ENCODE results near the gene UNG.
A peak's percentile ranks its signal among the peaks of the same experiment; 100 is the strongest.

UNG gene

DNA sequence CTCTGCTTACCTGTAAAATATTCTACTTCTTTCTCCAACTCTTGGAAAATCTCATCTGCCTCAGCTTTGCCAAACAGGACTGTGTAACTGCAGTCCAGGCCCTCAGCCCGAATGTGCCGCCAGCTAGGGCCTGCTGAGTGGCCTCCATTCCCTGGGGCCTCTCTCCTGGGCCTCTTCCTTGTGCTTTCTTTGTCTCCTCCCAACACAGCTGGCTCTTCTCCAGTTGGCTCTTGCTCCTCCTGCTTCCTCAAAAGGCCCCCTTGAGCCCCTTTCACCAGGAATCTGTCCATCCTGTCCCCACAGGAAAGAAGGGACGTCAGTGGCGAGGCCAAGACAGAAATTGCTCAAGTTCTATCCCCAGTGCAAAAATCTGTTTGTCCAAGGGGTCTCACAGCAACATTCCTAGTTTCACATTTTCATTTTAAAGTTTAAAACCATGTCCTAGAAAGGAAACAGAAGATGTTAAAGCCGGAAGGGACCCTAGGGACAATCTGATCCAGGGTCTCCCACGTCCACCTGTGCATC is 4.8 kb upstream of the UNG start:
- DNase-seq, result no peak

DNA sequence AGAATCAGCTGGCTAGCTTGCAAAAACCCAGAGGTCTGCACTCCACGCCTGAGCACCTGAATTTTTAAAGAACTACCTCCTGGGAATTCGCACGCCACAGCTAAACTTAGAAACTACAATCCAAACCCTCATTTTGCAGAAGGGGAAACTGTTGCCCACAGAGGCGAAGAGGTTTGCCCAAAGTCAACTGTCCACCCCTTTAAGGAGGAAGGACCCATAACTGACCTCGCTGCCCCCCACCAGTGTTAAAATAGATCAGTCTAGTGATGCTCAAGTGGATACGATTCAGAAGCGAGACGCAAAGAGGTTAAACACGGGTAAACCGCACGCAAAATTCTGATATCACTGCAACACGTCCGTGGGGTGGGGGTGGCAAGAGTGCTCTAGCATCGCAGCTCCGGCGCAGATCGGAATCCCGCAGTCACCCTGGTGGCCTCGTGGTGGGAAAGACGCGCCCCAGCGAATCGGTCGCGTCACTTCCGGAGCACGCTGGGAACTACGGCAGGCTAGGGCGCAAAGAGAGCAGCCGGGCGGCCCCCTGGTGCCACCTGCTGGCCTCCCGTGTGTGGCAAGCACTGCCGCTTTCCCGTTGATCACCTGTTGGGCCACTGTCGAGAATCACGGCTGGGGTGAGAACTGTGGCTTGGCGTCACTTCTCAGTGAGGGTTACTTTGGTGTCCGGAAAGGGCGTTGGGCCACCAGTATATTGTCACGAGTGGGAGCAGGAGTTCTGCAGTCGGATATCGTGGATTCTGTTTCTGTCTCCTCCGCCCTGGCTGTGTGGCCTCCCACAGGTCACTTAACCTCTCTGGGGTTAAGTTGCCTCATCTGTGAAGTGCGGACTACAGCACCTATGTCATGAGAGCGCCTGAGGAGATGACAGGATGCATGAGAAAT is 4.1 kb upstream of the UNG start, which contains the start of gene ALKBH2:
Gene ALKBH2, minus strand, starts transcription at position 451 of the 897 bp plus-strand sequence. CDS start 686 bp downstream, outside the sequence.
- peak; percentile 91 for DNase-seq

DNA sequence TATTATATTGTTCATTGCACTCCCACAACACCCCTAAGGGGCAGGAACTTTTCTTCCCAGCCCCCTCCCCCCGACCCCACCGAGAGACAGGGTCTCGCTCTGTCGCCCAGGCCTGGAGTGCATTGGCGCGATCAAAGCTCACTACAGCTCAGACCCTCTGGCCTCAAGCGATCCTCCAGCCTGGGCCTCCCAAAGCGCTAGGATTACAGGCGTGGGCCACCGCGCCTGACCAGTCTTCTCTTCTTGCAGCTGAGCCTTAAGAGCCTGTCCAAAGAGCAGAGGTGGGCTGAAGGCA is 310 bp upstream of the UNG start:
- no peak for DNase-seq

DNA sequence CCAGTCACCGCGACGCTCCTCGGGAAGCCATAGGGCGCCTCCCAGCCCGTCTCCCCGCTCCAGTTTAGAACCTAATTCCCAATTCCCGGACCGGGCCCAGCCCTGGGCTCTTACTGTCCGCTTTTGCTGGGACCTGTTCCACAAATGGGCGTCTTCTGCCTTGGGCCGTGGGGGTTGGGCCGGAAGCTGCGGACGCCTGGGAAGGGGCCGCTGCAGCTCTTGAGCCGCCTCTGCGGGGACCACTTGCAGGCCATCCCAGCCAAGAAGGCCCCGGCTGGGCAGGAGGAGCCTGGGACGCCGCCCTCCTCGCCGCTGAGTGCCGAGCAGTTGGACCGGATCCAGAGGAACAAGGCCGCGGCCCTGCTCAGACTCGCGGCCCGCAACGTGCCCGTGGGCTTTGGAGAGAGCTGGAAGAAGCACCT is 797 bp downstream of the UNG start:
- DNase-seq, result peak; percentile 58

DNA sequence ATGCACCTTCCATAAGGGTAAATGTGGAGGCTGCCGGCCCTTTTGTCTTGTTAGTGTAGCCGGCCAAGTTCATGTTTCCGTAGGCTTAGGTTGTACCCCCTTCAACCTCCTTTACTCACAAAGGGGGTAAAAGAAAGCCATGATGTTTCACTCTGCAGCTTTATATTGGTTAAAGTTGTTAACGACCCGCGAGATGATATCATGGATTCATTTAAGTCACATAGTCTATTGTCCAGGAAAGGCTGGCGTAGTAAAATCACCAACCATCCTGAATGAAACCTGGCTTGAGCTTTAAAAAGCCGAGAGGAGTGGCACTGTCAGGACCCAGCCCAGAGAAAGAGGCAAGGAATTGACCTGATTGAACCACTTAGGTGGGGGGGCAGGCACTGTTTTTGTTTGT is 1.3 kb downstream of the UNG start:
- DNase-seq, result no peak

DNA sequence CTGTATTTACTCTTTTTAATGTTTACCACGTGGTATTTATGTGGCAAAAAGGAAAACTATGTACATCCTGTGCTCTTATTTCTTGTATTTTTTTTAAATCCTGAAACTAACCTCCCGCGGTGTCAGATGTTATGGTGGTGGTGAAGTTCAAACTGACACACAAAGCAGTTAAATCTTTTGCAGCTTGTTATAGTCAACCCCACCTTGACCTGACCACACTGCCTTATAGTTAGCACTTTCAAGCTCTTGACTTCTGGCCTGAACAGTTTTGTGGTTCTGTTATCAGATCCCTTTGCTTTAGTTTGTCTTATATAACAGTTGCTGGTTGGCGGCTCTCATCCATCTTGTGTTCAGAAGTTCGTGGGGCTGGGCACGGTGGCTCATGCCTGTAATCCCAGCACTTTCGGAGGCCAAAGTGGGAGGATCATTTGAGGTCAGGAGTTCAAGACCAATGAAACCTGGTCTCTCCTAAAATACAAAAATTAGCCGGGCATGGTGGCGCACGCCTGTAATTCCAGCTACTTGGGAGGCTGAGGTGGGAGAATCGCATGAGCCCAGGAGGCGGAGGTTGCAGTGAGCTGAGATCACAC is 2.1 kb downstream of the UNG start:
- DNase-seq, result no peak

DNA sequence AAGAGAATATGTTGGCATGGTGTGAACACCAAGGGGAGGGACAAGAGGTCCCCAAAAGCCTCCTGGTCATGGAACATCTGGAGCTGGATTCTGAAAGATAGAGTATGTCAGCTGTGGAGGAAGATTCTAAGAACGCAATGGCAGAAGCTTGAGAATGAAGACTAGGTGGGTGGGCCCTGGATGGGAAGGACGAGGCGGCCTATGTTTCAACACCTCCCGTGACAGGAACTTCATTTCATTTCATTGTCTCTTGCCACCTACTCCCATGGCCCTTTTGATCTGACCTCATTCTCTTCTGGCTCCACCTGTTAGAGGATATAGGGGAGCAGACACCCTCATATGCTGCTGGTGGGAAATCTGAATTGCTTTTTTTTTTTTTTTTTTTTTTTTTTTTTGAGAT is 3.3 kb downstream of the UNG start:
- DNase-seq, result no peak

DNA sequence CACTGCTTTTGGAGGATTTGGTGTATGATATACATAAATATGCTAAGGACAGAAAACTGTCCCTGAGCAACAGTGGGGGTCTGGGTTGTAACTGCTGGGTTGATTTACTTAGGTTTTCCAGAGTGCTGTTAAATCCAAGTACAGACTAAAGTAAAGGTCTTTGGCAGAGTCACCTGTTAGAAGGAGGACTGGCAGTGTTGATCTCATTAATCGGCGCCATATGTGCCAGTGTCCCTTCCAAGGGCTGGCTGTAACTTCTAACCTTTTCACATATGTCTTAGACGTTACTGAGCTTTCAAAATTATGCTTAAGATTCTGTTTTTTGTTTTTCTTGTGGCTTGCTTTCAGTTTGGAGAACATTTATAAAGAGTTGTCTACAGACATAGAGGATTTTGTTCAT is 5.1 kb downstream of the UNG start:
- no peak for DNase-seq

DNA sequence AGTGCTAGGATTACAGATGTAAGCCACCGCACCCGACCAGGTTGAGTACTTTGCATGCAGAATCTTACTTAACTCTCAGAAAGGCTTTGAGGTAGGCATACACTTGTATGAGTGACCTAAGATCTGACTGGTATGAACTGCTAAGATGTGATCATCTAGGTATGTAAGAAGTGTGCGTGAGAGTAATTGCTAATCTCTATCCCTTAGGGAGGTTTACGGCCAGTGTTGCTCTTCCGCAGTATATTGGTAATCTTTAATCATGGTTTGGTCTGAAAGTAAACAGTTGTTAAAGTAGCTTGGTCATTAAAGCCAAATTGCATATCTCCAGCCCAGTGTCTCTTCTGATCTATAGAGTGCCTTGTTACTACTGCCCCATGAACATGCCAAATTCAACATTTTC is 7.8 kb downstream of the UNG start:
- no peak for DNase-seq

DNA sequence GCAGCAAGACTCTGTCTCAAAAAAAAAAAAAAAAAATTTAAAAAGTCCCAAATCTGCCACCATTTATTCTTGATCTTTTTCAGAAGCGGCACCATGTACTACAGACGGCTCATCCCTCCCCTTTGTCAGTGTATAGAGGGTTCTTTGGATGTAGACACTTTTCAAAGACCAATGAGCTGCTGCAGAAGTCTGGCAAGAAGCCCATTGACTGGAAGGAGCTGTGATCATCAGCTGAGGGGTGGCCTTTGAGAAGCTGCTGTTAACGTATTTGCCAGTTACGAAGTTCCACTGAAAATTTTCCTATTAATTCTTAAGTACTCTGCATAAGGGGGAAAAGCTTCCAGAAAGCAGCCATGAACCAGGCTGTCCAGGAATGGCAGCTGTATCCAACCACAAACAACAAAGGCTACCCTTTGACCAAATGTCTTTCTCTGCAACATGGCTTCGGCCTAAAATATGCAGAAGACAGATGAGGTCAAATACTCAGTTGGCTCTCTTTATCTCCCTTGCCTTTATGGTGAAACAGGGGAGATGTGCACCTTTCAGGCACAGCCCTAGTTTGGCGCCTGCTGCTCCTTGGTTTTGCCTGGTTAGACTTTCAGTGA is 12.5 kb downstream of the UNG start:
- no peak for DNase-seq

DNA sequence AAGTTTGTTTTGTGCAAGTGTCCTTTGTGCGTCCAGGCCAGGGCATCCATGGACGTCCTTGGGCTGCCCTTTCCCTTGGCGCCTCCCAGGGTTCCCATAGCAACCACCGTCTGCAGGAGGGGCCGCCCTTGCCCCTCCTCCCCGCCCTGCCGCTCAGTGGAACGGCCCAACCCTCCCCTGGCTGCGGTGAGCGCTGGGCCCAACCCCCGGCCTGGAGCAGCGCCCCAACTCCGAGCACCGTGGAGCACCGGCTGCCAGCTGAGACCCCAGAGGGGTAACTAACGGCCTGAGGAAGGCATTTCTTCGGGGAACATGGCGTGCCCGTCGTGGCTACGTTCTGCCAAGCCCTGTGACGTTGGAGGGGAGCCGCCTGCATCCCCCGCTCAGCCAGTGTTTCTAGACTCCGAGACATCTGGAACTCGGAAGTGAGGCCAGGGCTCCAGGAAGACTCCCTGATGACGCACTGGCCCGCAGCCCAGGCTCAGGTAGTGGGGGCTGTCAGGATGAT is 13.6 kb downstream of the UNG start:
- peak; percentile 82 for DNase-seq

DNA sequence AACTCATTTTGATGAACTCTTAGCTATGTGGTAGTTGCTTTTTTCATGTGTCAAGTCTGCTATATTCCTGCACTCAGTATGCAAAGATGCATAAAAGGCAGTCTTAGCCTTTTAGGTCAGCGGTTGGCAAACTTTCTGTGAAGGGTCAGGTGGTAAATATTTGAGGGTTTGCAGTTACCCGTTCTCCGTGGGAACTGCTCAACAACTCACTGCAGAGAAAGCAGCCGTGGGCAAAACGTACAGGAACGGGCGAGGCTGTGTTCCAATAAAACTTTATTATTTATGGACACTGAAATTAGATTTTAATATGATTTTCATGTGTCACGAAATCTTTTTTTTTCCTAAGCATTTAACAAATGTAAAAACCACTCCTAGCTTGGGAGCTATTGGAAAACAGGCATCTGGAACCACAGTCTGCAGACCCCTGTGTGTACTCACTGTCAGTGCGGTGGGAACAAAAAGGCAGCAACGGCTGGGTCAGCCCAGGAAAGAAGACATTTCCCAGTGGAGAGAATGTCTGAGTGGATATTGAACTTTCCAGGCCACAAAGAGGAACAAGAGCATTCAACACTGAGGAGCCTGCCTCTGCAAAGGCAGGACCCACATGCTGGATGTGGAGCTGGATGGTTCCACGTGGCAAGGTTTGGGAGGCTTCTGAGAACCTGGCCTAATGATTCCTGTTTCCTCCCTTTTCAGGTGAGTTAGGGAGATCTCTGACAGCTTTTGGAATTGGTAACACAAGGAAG is 15.5 kb downstream of the UNG start:
- DNase-seq, result no peak

DNA sequence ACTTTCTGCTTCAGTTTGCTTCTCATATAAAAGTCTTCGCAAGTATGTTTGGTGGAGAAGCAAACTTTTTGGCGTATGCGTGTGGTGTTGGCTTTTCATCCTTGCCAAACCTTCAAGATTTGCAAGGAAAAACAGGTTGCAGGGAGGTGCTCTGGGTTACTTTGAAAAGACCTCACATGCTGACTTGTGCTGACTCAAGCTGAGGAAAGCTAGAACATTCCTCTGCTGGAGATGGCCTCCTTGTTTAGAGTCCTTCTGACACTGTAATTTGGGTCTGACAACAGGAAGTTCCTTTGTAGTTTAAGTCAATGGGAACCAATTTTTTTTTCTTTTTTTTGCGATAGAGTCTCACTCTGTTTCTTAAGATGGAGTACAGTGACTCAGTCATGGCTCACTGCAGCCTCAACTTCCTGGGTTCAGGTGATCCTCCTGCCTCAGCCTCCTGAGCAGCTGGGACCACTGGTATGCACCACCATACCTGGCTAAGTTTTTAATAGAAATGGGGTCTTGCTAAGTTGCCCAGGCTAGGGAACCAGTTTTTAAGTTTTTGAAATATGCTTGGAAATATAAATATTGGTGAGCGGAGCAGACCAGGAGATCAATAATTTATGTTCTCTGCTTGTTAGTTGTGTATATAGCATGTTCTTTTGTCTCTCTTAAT is 16.4 kb downstream of the UNG start:
- no peak for DNase-seq

DNA sequence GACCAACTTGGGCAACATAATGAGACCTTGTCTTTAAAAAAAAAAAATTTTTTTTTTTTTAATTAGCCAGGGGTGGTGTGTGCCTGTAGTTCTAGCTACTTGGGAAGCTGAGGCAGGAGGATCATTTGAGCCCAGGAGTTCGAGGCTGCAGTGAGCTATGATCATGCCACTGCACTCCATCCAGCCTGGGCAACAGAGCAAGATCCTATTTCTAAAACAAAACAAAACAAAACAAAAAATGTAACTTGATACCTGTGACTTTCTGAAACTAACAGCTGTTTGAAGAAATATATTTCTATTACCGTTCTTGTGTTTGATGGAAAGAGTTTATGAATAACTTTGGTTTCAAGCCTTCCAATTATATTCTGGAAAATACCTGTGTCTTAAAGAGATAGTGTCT is 17.2 kb downstream of the UNG start:
- no peak for DNase-seq

DNA sequence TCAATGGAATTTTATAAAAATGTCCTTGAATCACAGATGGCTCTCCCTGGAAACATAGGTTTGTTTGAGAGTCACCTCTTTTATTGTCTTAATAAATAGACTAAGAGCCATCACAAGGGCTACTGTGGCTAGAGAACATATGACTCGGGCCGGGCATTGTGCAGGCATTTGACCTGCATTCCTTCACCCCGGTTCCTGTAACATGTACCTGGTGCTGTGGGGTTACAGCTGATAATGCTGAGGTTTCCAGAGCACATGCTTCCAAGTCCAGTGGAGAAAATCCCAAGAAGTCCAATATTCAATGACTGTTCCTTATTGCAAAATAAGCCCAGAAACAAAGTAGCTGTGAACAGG is 18.0 kb downstream of the UNG start:
- DNase-seq, result no peak

DNA sequence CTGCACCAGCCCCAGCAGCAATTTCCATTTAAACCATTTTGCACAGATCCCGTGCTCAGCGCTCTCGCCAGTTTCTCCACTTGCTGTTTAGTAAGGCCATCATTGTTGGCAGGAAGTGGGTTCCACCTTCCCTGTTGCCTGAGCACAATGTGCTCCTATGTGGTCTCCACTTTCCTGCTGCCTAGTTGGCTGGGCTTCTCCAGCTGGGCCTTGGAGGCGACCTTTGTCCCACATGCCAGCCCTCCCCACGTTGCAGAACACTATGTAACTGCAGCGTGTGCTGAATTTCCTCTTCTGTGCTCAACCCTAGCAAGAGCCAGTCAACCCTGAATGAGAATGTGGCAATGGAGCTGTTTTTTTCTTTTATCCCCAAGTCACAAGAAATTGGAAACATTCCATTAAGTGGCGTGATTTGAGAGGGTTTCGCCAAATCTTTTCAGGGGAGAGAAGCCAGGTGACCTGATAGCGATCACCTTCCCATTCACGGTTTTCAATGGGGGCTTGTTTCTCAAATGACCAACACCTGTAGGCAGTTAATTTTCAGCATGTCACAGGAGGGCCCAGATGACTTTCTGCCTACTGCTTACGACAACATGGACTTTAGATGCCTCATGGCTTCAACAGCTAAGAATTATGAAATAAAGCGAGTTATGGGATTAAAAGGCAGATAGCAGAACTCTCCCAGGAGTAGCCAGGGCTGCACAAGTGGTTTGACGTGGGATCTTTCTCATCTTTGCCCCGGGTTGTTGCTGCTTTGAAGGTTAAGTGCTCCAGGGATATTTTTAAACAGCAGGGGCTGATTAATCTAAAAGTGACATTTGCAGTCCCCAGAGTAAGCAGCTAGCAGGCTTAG is 18.6 kb downstream of the UNG start, which contains the start of gene ACACB:
Gene ACACB, plus strand, starts transcription at position 830 of the 853 bp plus-strand sequence. CDS start 22,819 bp downstream, outside the sequence.
- DNase-seq, result no peak

DNA sequence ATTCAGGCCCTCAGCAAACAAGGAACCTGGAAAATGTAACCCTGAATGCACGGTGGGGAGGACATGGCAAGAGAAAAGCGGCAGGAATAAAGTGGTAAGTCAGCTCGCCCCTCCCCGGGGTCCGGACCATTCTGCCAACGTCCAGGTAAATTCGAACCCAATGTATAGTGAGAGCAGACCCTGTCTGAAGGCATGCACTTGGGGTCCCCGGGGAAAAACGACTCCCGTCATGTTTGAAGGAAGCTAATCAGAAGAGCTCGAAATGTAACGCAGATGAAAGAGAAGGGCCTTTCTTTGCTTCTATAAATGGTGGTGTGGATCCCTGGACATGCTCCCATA is 19.2 kb downstream of the UNG start:
- no peak for DNase-seq

DNA sequence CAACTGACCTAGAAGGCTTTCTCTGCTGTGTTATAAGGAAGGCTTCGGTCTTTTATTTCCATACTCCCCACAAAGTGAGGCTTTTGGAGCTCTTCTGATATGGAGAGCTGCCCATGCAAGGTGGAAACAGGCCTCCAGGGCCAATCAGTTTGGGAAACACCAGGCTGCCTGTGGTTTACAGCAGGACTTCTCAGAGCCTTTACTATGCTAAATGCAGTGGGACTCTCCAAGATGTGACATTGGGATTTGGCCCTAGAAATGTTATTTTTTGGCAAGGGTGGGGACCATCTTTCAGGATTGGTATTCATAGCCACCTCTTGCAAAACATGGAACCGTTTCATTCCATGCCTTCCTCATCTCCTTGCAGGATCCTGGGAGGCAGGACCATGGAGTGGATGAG is 22.7 kb downstream of the UNG start:
- DNase-seq, result no peak

DNA sequence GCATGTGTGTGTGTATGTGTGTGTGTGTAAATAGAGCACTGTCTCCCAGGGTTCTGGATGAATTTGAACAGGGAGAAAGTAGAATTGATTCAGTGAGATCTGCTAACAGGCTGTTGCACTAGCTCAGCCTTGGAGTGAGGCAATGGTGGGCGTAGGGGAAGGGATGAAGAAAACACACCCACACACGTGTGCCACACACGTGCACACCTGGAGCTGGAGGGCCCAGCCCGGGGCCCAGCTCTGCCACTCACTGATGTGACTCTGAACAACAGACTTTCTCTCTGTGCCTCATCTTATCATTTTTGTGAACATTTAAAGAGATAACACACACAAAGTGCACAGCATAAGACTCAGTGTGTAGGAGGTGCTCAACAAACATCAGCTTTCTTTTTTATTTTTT is 23.2 kb downstream of the UNG start:
- no peak for DNase-seq

DNA sequence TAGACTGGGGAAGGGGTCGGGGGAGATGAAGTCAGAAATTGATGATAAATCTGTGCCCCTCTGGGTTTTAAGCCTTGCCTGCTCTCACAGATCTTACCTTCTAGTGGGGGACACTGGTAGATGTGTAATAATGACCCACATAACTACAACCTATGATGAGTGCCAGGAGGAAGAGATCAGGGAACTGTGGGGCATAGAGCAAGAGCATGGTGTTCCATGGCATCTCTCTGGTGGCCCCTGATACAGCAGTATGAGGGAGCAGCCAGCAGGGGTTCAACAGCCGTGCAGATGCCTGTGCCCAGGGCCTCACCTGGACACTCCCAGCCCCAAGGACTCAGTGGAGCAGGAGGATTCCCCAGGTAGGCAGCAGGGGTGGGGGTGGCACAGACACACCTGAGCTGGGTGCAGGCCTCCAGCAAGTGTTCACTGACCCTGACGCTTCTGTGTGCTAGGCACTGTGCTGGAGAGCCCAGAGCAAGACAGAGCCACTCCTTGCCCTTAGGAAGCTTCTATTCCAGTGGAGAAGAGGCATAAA is 24.0 kb downstream of the UNG start:
- DNase-seq, result no peak
